GM12892 (cell line): Measurements from ENCODE around the gene CTDP1.
"Not testable (repeated sequence)": the region's sequence is repeated elsewhere in the genome, so short reads cannot be mapped to it uniquely, and the experiment has no call there.

Experiments
- DNase-seq: peaks from one replicate; pipeline ENCODE4 v3.0.0; 2011; ENCODE audit not compliant: insufficient read length
- FAIRE-seq: peaks from 2 replicates; lab custom pipeline; 2011; peaks lifted over from hg19 to GRCh38; lab: Jason Lieb, UNC
- POLR2A ChIP-seq: IDR thresholded peaks from 2 replicates; pipeline ENCODE4 v1.6.1; 2011; ENCODE audit warnings: low read depth, low read length, control low read depth
- POLR2AphosphoS5 ChIP-seq: IDR thresholded peaks from 2 replicates; pipeline ENCODE4 v1.6.1; 2011; ENCODE audit warnings: low read depth, low read length, control low read depth
- TAF1 ChIP-seq: IDR thresholded peaks from 2 replicates; pipeline ENCODE4 v1.6.1; 2011; ENCODE audit warnings: low read depth, mild to moderate bottlenecking, control low read depth, low read length, borderline replicate concordance

The CTDP1 gene

DNA sequence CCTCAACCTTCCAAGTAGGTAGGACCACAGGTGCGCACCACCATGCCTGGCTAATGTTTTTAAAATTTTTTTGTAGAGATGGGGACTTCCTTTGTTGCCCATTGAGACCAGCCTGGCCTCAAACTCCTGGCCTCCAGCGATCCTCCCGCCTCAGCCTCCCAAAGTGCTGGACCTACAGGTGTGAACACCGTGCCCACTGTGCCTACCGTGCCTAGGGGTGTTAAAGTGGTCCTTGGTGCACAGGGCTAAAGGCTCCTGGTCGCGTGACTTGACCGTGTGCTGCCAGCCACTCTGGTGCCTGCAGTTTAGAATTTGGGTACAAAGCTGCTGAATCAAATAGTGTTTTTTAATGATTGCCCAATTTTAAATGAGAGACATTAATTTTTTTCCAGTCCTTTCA is 67.1 kb downstream of the CTDP1 start:
- FAIRE-seq = no peak
- TF ChIP-seq POLR2AphosphoS5 = no peak

DNA sequence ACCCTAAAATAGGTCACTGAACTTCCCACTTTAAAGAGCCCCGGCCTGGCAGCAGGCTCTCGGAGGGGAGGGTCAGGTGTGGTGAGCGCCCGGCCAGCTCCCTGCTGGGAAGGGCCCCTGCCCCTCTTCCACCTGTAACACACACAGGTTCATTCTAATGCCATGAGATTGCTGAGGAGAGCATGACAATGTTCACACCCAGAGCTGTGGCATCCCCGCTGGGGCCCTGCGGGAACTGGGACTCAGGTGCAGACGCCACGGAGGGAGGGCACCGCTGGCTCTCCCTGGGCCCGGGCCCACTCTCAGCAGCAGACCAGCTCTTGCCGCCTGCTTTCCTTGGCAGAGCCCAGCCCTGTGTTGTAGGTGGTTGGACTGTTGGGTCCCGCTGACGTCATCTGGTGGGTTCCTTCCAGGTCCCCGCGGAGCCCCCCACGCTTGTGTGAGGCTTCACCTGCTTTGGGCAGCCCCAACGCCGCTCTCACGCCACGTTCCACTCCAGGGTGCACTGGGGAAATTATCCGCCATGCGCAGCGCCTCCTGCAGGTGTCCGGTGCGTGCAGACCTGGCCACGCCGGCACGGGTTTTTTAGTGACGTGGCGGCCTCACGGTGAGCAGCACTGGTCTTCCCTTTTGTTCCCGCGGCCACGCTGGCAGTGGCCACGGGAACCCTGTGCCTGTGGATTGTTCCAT is 67.7 kb downstream of the CTDP1 start:
- no peak for TF ChIP-seq POLR2AphosphoS5
- no peak for TF ChIP-seq TAF1
- TF ChIP-seq POLR2A = no peak
- DNase-seq (no peak), FAIRE-seq (no peak)

More for the DNA sequence above, 67.1 kb downstream of the CTDP1 start:
- DNase-seq = no peak

DNA sequence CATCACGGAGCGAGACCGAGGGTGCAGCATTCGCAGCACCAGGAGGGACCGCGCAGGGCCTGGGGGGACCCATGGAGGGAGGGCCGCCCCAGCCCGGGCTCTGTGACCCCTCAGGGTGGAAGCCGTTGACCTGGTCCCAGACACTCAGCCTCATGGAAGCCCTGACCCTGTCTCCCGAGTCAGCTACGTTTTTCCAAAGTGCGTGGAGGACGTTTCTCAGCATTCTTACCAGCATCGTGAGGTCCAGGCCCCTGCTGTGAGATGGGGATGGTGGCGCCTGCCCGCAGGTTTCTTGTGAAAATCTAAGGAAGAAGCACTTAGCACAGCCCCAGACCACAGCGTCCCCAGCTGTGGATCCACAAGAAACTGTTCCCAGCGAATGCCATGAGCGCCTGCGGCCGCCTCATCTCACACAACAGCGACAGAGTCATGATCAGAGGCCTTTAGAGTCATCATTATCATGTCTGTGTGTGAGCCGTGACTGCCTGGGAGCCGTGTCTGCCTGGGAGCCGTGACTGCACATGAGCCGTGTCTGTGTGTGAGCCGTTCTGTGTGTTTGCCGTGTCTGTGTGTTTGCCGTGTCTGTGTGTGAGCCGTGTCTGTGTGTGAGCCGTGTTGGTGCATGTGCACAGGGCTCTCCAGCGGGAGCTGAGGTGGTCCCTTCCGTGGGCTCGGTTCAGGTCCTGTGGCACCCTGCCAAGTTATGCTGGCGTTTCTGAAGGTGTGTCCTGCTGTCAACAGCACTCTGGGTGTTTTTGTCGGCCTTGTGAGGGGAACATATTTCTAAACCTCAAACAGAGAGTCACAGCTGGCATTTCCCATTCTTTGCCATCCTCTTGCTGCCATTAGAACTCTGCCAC is 68.9 kb downstream of the CTDP1 start:
- no peak for TF ChIP-seq POLR2A
- no peak for TF ChIP-seq TAF1
- no peak for TF ChIP-seq POLR2AphosphoS5
- DNase-seq (no peak), FAIRE-seq (no peak)

DNA sequence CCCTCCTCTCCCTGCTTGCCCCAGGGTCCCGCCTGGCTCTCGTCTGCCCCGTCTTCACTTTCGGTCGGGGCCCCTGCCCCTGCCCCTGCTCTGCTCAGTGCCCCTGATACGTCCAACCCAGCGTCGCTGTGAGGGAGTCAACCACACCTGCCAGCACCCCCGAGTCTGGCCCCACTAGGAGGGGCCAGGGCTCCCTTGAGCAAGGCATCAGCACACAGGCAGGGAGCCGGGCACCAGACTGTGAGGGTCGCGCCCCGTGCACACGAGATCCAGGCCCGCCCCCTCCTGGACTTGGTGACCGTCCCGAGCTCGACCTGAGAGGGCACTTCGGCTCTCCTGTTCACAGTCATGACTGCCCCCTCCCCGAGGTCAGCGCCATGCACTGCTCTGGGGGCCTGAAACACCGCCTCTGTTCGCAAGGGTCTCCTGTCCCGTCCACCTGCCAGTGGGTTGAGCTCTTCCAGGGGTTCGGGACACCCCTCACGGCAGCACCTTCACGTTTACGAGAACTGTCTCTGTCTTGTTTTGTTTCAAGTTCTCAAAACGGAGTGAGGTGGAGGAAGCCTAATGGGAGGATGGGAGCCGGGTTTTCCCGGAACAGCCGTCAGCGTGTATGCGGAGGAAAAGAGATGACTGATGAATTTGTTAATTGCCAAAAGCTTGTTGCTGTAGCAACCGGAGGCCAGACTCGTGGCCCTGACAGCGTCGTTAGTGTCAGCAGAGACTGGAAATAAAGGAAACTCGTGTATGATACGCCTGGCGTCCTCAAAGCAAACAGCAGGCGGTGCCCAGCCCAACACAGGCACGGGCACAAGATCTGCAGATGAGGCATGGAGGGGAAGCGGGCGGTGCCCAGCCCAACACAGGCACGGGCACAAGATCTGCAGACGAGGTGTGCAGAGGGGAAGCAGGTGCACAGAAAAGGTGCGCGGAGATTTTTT is 69.9 kb downstream of the CTDP1 start:
- DNase-seq (no peak), FAIRE-seq (no peak)
- TF ChIP-seq POLR2AphosphoS5 (no peak), TAF1 (no peak), POLR2A (no peak)

DNA sequence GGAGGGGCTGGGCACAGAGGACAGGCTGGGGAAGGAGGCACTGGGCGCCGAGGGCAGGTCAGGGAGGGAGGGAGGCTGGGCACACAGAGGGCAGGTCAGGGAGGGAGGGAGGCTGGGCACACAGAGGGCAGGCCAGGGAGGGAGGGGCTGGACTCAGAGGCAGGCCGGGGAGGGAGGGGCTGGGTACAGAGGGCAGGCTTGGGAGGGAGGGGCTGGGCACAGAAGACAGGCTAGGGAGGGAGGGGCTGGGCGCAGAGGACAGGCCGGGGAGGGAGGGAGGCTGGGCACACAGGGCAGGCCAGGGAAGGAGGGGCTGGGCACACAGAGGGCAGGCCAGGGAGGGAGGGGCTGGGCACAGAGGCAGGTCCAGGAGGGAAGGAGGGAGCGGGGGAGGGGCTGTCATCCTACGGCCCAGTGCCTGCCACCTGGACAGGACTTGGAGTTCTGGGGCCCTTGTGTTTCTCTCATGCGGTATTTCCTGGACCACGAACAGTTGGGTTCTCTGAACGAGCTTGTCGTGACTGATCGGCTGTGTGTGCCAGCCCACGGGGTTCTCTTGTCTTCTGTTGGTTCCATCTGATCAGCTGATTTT is 71.5 kb downstream of the CTDP1 start:
- DNase-seq (no peak), FAIRE-seq (no peak)

DNA sequence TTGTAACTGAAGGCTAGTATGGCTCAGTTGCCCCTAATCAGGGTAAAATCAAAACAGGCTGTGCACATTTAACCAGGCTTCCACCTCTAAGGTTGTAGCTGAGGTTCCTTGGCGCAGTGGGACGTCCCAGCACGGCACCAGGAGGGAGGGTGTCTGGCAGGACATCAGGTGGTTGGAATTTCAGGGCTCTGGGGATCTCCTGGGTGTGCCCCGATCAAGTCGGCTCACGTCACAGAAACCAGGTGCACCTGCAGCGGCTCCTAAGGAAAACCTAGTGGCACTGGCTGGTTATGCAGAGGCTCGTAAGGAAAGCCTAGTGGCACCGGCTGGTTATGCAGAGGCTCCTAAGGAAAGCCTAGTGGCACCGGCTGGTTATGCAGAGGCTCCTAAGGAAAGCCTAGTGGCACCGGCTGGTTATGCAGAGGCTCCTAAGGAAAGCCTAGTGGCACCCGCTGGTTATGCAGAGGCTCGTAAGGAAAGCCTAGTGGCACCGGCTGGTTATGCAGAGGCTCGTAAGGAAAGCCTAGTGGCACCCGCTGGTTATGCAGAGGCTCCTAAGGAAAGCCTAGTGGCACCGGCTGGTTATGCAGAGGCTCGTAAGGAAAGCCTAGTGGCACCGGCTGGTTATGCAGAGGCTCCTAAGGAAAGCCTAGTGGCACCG is 72.4 kb downstream of the CTDP1 start:
- DNase-seq, FAIRE-seq: not testable (repeated sequence)

More for the DNA sequence above, 71.5 kb downstream of the CTDP1 start:
- no peak for TF ChIP-seq TAF1

DNA sequence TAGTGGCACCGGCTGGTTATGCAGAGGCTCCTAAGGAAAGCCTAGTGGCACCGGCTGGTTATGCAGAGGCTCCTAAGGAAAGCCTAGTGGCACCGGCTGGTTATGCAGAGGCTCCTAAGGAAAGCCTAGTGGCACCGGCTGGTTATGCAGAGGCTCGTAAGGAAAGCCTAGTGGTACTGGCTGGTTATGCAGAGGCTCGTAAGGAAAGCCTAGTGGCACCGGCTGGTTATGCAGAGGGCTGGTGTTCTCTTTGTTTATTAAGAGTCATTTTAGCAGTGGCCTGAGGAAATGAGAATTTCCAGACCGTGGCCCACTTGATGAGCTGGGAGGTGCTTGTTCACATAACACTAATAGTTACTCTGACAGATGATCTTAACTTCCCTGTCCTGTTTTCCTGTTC is 73.3 kb downstream of the CTDP1 start:
- not testable (repeated sequence) for DNase-seq, FAIRE-seq

DNA sequence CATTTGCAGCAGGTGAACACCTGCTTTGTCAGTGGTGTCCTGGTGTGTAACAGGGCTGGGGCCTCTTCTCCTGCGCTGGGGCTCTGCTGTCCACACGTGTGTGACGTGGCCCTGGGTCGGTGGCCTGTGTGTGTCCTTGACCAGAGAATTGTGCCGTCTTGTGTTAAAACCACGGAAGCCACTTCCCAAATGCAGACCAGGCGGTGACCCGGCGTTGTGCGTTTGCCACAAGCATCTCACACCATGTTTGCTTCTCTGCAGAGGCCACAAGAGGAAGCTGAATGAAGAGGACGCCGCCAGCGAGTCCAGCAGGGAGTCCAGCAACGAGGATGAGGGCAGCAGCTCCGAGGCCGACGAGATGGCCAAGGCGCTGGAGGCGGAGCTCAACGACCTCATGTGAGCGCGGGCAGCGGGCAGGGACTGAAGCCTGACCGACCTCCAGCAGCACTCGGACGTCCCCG is 73.8 kb downstream of the CTDP1 start:
- DNase-seq = no peak
- TF ChIP-seq POLR2AphosphoS5 = no peak
- TF ChIP-seq POLR2A = no peak
- no peak for TF ChIP-seq TAF1
- FAIRE-seq = no peak

DNA sequence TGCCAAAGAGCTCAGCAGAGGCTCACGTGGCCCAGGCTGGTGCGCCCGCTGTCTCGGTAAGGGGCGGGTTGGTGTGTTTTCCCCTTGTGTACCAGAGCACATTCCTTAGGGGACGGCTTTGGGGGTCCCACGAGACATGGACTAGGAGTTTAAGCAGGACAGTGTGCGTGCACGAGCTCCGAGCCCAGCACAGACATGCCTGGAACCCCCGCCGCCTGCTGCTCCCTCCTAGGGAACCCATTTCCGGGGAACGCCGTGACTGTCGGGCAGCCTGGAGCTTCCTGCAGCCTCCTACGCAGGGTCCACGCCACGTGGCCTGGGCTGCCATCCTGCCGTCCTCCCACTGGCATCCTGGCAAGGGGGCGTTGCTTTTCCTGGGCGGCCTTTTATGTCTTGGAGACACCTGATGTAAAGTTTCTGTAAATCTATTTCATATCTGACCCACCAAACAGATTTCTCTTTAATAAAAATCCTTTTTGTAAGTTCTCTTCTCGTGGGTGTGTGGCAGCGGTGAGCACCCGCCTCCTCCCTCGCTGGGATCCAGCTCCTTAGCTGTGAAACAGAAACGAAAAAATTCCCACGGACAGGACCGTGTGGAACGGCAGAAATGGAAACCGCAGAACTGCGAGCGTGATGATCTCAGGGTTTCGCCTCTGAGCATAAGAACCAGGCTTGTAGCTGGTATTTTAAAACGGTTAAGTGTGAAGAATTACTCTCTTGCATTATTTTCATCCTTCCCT is 74.6 kb downstream of the CTDP1 start:
- no peak for FAIRE-seq
- TF ChIP-seq TAF1 (no peak), POLR2AphosphoS5 (no peak)

DNA sequence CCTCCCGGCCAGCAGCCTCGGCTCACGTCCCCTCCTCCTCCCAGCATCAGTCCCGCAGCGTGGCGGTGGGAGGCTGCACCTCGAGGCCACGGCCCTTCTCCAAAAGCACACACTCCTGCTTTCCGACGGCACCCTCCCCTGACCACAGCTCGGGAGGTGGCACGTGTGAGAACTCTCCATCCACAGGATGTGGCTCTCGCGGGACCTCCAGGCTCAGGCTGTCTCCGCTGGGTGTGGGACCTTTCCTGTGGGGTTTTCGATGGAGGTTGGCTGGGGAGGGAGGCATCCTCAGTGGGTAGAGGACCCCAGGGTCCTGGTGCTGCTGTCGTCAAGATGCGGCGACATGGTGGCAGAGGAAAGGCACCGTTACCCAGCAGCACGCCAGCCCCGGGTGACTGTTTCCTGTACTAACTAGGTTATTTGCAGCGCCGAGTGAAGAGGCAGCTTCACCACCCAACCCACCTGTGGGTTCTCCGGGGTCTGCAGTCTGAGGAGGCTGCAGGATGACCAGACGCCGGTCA is 75.3 kb downstream of the CTDP1 start:
- FAIRE-seq (no peak), DNase-seq (no peak)
- TF ChIP-seq POLR2AphosphoS5 = no peak
- no peak for TF ChIP-seq TAF1
- TF ChIP-seq POLR2A = no peak

More for the DNA sequence above, 74.6 kb downstream of the CTDP1 start:
- DNase-seq = no peak
